ENCODE results near the gene ARHGAP40.

GRCh38 chr20:38649275-38649891 is 47.8 kb downstream of the ARHGAP40 start:
- TF ChIP-seq EZH2 (IDR thresholded peaks at IDR 0.05) (no peak), POLR2AphosphoS5 (IDR thresholded peaks at IDR 0.05; ENCODE audit: borderline replicate concordance, low read depth, low read length) (no peak)
